Islet of Langerhans (tissue), 1 donor: ENCODE results near the gene SRP9.
"Not testable (repeated sequence)": the region's sequence is repeated elsewhere in the genome, so short reads cannot be mapped to it uniquely, and the experiment has no call there.

Experiments
- FAIRE-seq: peaks from one replicate; lab custom pipeline; 2011; peaks lifted over from hg19 to GRCh38; lab: Jason Lieb, UNC

SRP9 gene

DNA sequence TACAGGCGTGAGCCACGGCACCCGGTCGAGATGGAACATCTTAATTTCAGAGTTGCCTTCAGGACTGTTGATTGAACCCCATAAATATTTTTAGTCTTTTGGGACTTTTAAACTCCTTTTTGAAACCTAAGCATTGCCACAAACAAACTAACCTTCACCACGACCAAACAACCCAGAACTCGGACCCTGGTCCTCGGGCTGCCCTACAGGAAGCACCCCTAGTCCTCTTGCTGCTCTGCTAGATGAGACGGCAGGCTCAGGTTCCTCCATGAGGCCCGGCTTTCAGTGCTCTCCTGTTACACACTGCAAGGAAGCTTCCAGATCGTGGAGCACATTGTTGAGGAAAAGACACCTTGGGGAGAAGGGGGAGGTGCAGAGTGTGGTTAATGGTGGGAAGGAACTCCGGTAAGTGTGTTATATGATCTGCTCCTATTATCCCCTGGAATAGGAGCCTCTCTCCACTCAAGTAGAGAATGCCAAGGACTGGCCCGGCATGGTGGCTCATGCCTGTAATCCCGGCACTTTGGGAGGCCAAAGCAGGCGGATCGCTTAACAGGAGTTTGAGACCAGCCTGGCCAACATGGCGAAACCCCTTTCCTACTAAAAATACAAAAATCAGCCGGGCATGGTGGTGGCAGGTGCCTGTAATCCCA lies 38.0 kb downstream of the SRP9 start:
- no peak for FAIRE-seq

DNA sequence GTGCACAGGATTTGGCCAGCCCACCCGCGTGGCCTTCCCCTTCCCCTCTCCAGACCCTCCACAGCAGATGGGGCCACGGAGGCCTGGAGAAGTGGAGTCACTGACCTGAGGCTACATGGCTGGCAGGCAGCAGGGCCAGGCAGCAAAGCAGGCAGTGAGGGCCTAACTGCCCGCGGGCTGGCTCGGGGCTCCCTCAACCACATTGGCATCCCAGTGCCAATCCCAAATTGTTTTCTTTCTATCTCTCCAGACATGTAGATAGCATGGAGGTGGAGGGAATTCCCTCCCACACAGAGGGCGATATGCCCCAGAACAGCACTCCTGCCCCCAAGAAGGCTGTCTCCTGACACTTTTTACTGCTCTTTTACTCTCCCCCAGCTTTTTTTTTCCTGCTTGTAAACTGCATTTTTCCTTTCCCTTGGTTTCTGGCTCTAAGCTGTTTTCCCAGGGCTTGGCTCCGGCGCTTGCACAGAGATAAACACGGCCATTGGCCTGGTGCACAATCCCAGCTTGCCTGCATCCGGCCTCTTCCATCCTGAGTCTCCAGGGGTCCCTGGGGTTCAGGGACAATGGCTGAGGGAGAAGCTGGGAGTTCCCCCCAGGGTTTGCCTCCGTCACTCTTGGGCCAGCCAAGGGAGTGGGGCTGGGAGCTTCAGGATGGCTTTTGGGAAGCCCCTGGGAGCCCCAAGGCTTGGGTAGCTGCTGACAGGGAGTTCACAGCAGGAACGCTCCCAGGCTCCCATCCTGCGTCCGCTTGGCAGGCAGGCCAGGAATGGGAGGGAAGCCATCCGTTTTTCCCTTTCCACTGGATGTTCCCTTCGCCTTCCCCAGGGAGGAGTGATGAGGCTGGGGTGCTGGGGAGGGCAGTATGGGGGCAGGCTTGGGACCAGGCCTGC lies 39.3 kb downstream of the SRP9 start:
- FAIRE-seq: no peak

DNA sequence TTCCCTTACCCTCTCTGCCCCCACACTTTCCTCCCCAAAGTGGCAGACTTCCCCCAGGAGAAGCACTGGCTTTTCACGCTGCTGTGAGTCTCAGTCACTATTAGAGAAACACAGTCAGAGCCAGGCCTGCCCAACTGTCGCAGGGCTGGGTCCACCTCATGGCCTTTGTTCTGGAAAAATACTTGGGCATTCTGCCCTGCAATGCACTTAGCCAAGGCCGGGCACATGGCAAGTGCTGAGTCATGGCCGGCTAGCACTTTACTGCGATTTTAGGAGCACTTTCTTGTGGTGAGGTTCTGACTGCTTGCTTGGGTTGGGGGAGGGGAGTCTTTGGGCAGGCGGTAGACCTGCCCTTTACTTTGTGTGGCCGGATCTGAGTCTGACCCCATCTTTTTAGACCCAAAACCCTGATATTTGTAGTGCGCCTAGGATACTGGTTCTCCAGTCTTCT lies 40.0 kb downstream of the SRP9 start:
- FAIRE-seq: no peak

DNA sequence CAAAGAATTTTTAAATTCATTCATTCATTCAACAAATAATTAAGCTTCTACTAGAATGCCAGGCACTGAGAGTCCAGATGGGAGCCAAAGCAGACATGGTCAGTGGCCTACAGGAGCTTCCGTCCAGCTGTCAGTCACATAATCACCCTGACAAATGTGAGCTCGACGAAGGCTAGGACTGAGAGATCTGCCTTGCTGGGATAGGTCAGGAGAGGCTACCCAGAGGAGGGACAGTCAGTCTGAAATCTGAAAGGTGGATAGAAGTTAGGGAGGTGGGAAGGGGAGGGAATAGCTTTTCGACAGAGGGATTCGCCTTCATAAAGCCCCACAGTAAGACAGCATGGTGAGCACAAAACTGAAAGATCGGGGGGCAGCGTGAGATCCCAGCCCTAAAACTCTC lies 40.6 kb downstream of the SRP9 start:
- no peak for FAIRE-seq

DNA sequence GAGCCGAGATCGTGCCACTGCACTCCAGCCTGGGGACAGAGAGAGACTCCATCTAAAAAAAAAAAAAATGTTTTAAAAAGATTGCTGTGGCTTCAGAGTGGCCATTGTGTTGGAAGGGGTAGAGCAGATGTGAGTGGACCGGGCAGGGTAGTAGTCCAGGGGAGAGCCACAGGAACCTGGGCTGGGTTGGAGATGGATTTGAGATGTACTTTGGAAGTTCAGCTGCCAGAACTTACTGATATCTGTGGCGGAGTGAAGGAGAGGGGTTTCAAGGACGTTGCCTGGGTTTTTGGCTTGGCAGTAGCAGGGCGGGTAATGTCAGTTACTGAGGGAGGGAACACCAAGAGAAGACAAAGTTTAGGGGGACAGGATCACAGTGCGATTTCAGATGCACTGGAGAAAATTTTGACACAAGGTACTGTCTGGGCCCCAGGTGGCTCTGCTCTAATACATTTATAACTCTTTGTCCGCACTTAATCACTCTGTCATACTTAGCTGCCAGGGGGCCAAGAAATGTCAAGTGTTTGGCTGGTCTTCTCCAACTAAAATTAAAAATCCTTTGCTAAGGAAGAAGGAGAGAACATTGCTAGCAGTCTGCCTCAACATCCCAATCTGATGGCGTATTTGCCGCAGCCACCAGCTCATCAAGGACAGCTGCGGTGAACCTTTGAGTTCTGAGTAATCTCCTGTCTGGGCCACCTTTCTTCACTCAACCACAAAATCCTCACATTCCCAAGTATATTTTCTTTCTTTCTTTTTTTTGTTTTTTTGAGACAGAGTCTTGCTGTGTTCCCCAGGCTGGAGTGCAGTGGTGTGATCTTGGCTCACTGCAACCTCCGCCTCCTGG lies 41.9 kb downstream of the SRP9 start:
- FAIRE-seq: no peak

DNA sequence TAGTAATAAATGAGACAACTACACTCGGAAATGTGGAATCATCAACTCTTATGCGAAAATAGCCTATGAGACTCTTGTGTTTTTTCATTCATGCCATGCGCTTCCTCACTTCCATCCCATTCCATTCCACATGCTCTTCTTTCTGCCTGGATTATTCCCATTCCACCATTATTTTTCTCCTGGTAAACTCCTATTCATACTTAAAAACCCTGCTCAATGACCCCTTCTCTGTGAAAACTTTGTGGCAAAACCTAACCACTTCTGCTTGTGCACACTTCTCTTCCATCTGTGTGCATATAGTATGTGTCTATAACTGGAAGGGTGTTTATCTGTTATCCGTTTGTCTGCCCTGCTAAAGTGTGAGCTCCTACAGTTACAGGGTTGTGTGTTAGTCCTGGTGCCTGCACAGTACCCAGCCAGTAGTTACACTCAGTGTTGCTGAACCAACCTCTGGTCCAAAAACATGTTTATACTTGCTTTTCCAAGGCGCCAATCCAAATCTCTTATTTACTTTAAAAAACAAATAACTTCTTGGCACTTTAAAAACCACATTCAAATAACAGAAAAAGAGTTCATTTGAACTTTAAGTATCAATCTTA lies 43.0 kb downstream of the SRP9 start:
- no peak for FAIRE-seq

DNA sequence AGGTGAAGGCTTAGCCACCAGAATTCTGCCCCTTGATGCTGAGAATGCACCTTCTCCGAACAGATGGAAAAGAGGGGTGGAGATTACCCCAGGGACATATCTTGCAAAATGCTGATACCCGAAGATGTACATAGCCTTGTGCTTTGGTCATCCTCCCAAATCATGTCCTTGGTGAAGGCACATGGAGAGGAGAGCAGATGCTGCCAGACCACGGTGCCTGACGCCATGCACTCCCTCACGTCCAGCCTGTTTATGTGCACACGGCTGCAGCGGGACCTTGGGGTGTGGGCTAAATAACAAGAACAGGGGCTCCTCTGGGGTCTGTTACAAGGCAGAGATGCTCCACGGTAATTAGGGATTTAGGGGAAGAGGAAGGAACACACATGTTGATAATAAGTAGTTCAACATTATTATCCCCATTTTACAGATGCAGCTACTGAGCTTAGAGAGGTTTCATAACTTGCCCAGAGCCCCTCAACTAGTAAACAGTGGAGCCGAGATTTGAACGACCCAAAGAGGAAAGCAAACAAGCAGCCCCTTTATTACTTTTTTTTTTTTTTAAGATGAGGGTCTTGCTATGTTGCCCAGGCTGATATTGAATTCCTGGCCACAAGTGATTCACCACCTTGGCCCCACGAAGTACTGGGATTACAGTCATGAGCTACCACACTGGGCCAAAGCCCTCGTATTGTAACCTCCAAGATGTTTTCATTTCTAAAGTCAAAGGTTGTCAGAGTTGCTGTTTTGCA lies 45.2 kb downstream of the SRP9 start:
- FAIRE-seq: no peak

DNA sequence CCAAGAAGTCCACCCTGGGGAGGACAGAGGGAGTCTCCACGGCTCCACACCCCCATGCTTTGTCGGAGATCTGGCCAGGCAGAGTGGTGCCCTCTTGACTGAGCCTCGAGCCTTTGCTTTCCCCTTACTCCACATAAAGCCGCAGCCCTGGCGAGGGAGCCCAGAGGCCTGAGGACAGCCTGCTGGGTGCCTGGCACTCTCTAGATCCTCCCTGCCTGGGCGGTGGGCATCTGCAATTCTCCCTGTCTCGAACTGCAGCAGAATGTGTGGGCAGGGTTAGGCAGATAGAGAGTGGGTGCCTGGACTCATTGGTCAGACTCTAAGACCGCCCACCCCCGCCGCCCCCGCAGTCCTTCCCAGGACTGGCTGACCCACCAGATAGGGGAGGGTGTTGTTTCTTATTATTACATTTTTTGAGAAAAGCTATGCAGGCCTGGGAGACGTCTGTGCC lies 46.2 kb downstream of the SRP9 start:
- FAIRE-seq: no peak

DNA sequence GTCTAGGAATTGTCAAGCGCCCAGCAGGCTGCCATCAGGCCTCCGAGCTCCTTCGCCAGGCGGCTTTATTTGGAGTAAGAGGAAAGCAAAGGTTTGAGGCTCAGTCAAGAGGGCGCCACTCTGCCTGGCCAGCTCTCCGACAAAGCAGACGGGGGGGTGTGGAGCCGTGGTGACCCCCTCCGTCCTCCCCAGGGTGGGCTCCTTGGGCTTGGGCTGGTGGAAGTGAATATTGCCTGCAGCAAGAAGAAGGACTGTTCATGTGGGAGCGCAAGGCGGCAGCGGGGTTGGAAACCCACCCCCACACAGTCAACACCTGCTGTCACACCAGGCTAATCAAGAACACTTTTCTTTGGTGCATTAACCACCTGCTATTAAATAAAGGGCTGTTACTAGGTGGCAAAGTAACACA lies 46.9 kb downstream of the SRP9 start:
- no peak for FAIRE-seq

DNA sequence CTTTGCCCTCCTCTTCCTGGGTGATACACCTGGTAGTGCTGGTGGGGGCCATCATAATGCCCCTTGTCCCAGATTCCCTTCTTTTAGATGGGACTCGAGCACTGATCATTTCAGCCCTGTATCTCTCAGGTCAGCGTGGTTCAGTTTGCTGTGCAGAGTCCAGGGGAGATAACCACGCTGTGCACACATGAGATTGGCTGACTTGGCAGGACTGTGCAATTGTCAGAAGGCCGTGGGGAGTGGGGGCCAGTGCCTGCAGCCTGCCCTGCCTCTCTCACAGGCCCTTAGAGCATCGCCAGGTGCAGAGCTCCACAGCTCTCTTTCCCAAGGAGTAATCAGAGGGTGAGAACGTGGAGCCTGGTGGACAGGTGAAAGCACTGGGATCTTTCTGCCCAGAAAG lies 47.5 kb downstream of the SRP9 start:
- FAIRE-seq: no peak

DNA sequence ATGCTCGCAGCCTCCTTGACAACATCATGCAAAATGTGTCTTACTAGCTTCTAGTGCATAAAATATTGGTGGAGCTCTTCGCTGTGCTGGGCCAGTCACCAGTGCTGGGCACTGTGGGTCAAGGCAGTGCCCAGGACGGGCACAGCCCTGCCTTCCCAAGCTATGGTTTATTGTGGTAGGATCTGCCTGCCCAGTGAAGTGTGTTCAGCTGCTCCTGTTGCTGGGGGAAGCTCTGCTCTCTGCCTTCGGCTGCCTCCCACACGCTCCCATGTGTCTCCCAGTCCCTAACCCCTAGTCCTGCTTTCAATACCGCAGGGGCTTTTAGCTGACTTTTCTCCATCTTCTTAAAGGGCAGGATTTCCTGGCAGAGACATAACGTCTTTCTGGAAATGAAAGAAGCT lies 48.0 kb downstream of the SRP9 start:
- FAIRE-seq: no peak

DNA sequence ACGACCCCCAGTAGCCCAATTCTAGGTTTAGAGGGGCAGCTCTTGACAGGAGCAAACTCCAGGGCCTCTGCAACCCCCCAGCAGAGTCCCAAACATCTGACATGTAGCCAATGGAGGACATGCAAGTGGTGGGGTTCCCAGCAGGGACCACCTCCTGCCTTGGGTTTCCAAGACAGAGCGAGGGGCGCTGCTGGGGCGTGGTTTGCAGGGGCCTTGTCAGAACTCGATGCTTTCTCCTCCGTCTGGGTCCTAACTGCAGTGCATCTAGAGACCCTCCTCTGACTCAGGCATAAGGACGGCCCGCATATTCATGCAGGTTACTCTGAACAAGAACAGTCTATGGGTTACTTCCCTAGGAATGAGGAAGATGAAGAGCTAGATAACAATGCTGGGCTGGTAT lies 49.5 kb downstream of the SRP9 start:
- FAIRE-seq: no peak

DNA sequence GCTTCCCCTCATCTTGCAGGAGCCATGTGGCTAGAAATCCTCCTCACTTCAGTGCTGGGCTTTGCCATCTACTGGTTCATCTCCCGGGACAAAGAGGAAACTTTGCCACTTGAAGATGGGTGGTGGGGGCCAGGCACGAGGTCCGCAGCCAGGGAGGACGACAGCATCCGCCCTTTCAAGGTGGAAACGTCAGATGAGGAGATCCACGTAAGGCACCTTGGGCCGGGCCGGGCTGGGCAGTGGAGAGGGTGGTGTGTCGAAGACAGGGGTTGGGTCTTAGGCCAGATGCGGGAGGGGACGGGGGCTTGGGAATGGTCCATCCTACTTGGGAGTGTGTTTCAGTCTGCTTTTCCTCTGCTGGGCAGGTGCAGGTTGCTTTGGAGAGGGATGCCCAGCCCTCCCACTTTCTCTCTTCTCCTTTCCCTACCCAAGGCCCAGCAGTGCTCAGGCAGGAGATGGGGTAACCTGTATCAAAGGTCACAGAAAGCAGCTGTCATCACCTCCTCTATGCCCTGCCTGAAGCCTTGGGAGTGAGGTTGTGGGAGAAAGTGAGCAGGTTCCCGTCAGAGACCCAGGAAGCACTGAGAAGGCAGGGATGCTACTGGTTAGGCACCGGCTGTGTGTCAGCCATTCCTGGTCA lies 51.2 kb downstream of the SRP9 start:
- no peak for FAIRE-seq

DNA sequence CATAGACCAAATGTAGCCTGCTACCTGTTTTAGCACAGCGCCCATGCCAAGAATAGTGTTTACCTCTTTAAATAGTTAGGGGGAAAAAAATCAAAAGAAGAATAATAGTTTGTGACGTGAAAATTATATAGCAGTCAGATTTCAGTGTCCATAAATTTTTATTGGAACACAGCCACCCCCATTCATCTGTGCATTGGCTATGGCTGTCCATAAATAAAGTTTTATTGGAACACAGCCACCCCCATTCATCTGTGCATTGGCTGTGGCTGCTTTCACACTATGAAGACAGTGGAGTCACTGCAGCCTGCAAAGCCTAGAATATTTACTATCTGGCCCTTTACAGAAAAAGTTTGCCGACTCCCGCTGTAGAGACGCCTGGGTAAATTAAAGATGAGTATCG lies 53.2 kb downstream of the SRP9 start:
- FAIRE-seq: no peak

DNA sequence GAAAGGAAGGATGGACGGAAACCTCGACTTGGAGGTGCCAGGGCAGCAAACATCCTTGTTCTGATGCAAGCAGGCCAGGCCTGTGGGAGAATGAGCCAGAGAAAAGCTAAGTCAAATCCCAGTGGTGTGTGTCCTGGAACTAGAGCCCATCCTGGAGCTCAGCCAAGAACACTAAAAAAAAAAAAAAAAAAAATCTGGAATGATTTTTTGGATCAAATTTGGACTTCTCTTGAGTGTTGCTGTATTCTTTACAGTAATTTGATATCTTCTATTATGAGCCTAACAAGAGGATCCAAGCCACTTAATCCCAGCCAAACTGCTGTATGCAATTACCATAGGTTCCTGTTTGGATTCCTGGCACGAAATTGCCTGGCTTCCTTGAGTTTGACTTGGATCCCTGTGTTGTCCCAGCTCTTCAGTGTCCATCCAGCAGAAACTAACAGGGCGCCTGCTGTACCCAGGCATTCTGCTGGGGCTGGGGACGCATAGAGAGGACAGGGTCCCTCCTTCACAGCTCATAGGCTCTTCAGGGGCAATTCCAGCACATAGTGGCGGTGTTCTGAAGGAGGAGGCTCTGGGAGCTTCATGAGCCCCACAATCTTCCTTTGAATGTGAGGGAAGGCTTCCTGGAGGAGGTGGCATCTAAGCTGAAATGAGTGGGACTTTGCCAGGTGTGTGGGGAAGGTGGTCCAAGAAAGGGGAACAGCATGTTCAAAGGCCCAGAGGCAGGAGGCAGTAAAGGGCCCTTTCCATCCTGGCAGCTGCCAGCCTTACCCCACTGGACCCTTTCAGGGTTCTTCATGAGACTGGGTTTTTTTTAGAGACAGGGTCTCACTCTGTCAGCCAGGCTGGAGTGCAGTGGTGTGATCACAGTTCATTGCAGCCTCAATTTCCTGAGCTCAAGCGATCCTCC lies 57.0 kb downstream of the SRP9 start:
- FAIRE-seq: no peak

DNA sequence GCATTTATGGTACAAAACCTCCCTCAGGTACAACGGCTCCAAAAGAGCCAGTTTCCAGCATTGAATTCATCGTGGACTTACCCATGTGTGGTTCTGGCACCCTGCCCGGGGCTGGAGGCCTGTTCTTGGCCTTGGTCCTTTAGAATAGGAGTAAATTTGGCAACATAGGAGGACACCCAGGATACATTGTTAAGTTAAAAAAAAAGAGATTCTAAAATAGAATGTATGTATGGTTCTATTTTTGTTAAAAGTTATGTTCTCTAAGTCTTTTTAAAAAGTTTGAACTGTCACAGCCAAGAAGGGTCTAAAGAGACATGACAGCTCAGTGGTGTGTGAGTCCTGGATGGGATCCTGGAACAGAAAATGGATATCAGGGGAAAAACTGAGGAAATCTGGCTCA lies 58.2 kb downstream of the SRP9 start:
- FAIRE-seq: no peak

DNA sequence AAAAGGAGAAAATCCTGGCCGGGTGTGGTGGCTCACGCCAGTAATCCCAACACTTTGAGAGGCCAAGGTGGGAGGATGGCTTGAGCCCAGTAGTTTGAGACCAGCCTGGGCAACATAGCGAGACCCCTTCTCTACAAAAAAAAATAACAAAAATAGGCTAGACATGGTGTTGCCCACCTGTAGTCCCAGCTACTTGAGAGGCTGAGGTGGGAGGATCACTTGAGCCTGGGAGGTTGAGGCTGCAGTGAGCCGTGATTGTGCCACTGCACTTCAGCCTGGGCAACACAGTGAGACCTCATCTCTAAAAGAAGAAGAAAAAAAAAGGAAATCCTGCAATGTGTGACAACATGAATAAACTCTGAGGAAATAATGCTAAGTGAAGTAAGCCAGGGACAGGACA lies 58.7 kb downstream of the SRP9 start:
- FAIRE-seq: not testable (repeated sequence)

DNA sequence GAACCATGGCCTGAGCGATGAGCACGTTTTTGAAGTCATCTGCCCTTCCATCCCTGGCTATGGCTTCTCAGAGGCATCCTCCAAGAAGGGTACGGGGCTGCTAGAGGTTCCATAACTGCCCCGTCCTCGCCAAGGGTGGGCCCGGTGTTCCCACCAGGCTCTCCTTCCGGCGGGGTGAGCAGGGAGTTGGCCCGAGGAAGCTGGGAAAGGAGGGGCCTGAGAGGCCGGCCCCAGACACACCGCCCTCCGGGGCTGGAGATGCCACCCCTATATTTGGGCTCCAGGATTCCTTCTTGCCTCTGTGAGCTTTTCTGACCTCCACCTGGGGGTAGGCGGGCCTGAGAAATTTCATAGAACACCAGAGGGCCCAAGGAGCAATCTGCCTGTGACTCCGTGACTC lies 61.2 kb downstream of the SRP9 start:
- no peak for FAIRE-seq
